Liver (tissue), 2 donors: ENCODE results near the gene RIMBP2.

Source experiments
- TF ChIP-seq, protein P1 (sequence below): fragments of 150-350 bp; IDR thresholded peaks from 2 replicates; pipeline ENCODE4 v1.5.1; 2017; ENCODE audit warnings: improper control_type of control experiment, low read depth, low read length; ENCODE audit not compliant: missing input control
- TF ChIP-seq, protein P2 (sequence below): IDR thresholded peaks from 2 replicates; pipeline ENCODE4 v1.6.1; 2016; ENCODE audit warnings: antibody characterized with exemption, mild to moderate bottlenecking
- donor health status: healthy.

DNA sequence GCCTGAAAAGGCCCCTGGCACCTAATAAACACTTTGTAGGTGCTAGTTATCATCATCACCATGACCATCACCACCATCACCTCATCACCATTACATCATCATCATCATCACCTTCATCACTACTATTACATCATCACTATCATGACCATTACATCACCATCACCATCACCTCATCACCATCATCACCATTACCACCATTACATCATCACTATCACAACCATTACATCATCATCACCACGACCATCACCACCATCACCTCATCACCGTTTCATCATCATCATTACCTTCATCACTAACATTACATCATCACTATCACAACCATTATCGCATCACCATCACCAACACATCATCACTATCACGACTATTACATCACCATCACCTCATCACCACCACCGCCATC is 132.8 kb downstream of the RIMBP2 start:
- TF ChIP-seq, protein P1, sequence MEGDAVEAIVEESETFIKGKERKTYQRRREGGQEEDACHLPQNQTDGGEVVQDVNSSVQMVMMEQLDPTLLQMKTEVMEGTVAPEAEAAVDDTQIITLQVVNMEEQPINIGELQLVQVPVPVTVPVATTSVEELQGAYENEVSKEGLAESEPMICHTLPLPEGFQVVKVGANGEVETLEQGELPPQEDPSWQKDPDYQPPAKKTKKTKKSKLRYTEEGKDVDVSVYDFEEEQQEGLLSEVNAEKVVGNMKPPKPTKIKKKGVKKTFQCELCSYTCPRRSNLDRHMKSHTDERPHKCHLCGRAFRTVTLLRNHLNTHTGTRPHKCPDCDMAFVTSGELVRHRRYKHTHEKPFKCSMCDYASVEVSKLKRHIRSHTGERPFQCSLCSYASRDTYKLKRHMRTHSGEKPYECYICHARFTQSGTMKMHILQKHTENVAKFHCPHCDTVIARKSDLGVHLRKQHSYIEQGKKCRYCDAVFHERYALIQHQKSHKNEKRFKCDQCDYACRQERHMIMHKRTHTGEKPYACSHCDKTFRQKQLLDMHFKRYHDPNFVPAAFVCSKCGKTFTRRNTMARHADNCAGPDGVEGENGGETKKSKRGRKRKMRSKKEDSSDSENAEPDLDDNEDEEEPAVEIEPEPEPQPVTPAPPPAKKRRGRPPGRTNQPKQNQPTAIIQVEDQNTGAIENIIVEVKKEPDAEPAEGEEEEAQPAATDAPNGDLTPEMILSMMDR: no peak
- TF ChIP-seq, protein P2, sequence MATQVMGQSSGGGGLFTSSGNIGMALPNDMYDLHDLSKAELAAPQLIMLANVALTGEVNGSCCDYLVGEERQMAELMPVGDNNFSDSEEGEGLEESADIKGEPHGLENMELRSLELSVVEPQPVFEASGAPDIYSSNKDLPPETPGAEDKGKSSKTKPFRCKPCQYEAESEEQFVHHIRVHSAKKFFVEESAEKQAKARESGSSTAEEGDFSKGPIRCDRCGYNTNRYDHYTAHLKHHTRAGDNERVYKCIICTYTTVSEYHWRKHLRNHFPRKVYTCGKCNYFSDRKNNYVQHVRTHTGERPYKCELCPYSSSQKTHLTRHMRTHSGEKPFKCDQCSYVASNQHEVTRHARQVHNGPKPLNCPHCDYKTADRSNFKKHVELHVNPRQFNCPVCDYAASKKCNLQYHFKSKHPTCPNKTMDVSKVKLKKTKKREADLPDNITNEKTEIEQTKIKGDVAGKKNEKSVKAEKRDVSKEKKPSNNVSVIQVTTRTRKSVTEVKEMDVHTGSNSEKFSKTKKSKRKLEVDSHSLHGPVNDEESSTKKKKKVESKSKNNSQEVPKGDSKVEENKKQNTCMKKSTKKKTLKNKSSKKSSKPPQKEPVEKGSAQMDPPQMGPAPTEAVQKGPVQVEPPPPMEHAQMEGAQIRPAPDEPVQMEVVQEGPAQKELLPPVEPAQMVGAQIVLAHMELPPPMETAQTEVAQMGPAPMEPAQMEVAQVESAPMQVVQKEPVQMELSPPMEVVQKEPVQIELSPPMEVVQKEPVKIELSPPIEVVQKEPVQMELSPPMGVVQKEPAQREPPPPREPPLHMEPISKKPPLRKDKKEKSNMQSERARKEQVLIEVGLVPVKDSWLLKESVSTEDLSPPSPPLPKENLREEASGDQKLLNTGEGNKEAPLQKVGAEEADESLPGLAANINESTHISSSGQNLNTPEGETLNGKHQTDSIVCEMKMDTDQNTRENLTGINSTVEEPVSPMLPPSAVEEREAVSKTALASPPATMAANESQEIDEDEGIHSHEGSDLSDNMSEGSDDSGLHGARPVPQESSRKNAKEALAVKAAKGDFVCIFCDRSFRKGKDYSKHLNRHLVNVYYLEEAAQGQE: no peak
